HCT116 (cell line): ENCODE measurements around the gene CDH4. TPM values are rescaled to one million over a fixed set of nuclear protein-coding genes. Genes with fewer than 3 reads are reported as not detected.

ENCODE experiments used
- ATAC-seq: fragments of 200-7000 bp; cut with Tn5 transposase; 2 replicates; pipeline ENCODE4 v1.9.1; 2020; ENCODE audit warnings: mild to moderate bottlenecking, moderate library complexity
- BruUV-seq: library from RNA; stranded (reverse); fragments of 400-500 nt; replicated peaks from 2 replicates; lab custom pipeline; 2021; lab: Mats Ljungman, UMichigan
- CTCF ChIA-PET: fragments of 300-600 bp; sonication (Branson Sonifier 250); formaldehyde crosslinking; loops from one replicate; lab custom pipeline; 2021; ENCODE audit warnings: antibody characterized with exemption; lab: Charles Lee
- POLR2A ChIA-PET: fragments of 300-600, 350-600 bp; sonication (Branson Sonifier 250); formaldehyde crosslinking; loops from one replicate; lab custom pipeline; 2021; ENCODE audit warnings: antibody characterized with exemption; lab: Charles Lee
- RAD21 ChIA-PET, 2 experiments: fragments of 300-600 bp; sonication (Branson Sonifier 250); formaldehyde crosslinking; loops; one replicate each; lab custom pipeline; 2023; ENCODE audit warnings: low total read pairs in 2 of 2; ENCODE audit not compliant: uncharacterized antibody in 2 of 2, unreplicated experiment in 2 of 2, low non-redundant PET in 1 of 2; lab: Charles Lee
- DNase-seq: peaks from one replicate; pipeline ENCODE4 v3.0.0-alpha.2; 2010; ENCODE audit warnings: low read depth, low spot score
- H2AFZ ChIP-seq: fragments of 200-600 bp; shearing (Covaris generic), sonication (generic); 2 replicates; pipeline ENCODE4 v1.6.1; 2017; ENCODE audit warnings: low read depth, mixed run types, mixed read lengths, antibody characterized with exemption, low read length; ENCODE audit not compliant: poor library complexity, severe bottlenecking
- H3K27ac ChIP-seq: 2 replicates; pipeline ENCODE4 v1.5.1; 2012; ENCODE audit warnings: low read depth, low read length
- H3K27me3 ChIP-seq: fragments of 200-600 bp; sonication (generic); 2 replicates; pipeline ENCODE4 v1.6.1; 2016; ENCODE audit warnings: mixed run types, low read length, mixed read lengths; ENCODE audit not compliant: insufficient read depth
- H3K36me3 ChIP-seq, 2 experiments: fragments of 200-500 bp in 1 of 2; fragments of 200-600 bp in 1 of 2; sonication (Bioruptor generic) in 1 of 2; sonication (generic) in 1 of 2; 2 replicates each; pipeline versions ENCODE4 v1.5.1 to v1.6.1; 2014 to 2016; ENCODE audit warnings: low read length in 2 of 2, inconsistent platforms in 1 of 2, mixed read lengths in 1 of 2, mixed run types in 1 of 2; ENCODE audit not compliant: insufficient read depth in 2 of 2, control insufficient read depth in 1 of 2
- H3K4me1 ChIP-seq, 2 experiments: fragments of 200-600 bp in 1 of 2; sonication (generic) in 1 of 2; 2 replicates each; pipeline versions ENCODE4 v1.5.1 to v1.6.1; 2012 to 2017; ENCODE audit warnings: low read length in 2 of 2, inconsistent platforms in 1 of 2, mild to moderate bottlenecking in 1 of 2, mixed read lengths in 1 of 2, mixed run types in 1 of 2, moderate library complexity in 1 of 2; ENCODE audit not compliant: insufficient read depth in 2 of 2, control insufficient read depth in 1 of 2
- H3K4me2 ChIP-seq: fragments of 200-600 bp; sonication (generic); 2 replicates; pipeline ENCODE4 v1.6.1; 2017; ENCODE audit warnings: mixed run types, low read length, mixed read lengths
- H3K4me3 ChIP-seq, 2 experiments: fragments of 200-600 bp in 1 of 2; sonication (generic) in 1 of 2; replicated peaks in 1 of 2; 2 replicates each; pipeline ENCODE4 v1.5.1; 2011 to 2016; ENCODE audit warnings: low read length in 2 of 2, control low read depth in 1 of 2, low read depth in 1 of 2, mild to moderate bottlenecking in 1 of 2, mixed read lengths in 1 of 2, mixed run types in 1 of 2
- H3K79me2 ChIP-seq: fragments of 200-600 bp; sonication (generic); 2 replicates; pipeline ENCODE4 v1.6.1; 2017; ENCODE audit warnings: mild to moderate bottlenecking, mixed run types, low read length, moderate library complexity, mixed read lengths; ENCODE audit not compliant: insufficient read depth
- H3K9ac ChIP-seq: fragments of 200-600 bp; sonication (generic); 2 replicates; pipeline ENCODE4 v1.6.1; 2016; ENCODE audit warnings: low read length, mixed read lengths
- H3K9me2 ChIP-seq: fragments of 200-600 bp; sonication (generic), shearing (Covaris generic); 2 replicates; pipeline ENCODE4 v1.6.1; 2017; ENCODE audit warnings: mixed run types, mild to moderate bottlenecking, moderate library complexity; ENCODE audit not compliant: insufficient read depth
- H3K9me3 ChIP-seq, 2 experiments: fragments of 200-500 bp in 1 of 2; fragments of 200-600 bp in 1 of 2; sonication (Bioruptor generic) in 1 of 2; sonication (generic) in 1 of 2; 2 replicates each; pipeline ENCODE4 v1.6.1; 2014 to 2017; ENCODE audit warnings: low read length in 2 of 2, mixed read lengths in 2 of 2, inconsistent platforms in 1 of 2, low read depth in 1 of 2, mild to moderate bottlenecking in 1 of 2, mixed run types in 1 of 2, moderate library complexity in 1 of 2; ENCODE audit not compliant: control insufficient read depth in 1 of 2, insufficient read depth in 1 of 2
- H4K20me1 ChIP-seq: fragments of 200-600 bp; sonication (generic), shearing (Covaris generic); 2 replicates; pipeline ENCODE4 v1.6.1; 2017; ENCODE audit warnings: mixed run types, mild to moderate bottlenecking, moderate library complexity; ENCODE audit not compliant: insufficient read depth
- CBX3 ChIP-seq: IDR thresholded peaks from 2 replicates; pipeline ENCODE4 v1.6.1; 2012; ENCODE audit warnings: low read depth
- ELF1 ChIP-seq: IDR thresholded peaks from 2 replicates; pipeline ENCODE4 v1.6.1; 2012; ENCODE audit warnings: low read depth, borderline replicate concordance
- FOSL1 ChIP-seq: IDR thresholded peaks from 2 replicates; pipeline ENCODE4 v1.6.1; 2012; ENCODE audit warnings: low read depth
- JUND ChIP-seq: IDR thresholded peaks from 2 replicates; pipeline ENCODE4 v1.6.1; 2012
- POLR2A ChIP-seq: IDR thresholded peaks from 2 replicates; pipeline ENCODE4 v1.7.0; 2011; ENCODE audit warnings: borderline replicate concordance; ENCODE audit not compliant: insufficient read depth, insufficient read length; ENCODE audit errors: extremely low read depth
- RAD21 ChIP-seq: IDR thresholded peaks from 2 replicates; pipeline ENCODE4 v1.6.1; 2012; ENCODE audit warnings: low read depth, mild to moderate bottlenecking
- SIN3A ChIP-seq: IDR thresholded peaks from 2 replicates; pipeline ENCODE4 v1.6.1; 2012; ENCODE audit warnings: low read depth
- SRF ChIP-seq: IDR thresholded peaks from 2 replicates; pipeline ENCODE4 v1.6.1; 2012; ENCODE audit warnings: low read depth
- TCF7L2 ChIP-seq: IDR thresholded peaks from 2 replicates; pipeline ENCODE4 v1.7.0; 2011; ENCODE audit warnings: borderline replicate concordance, inconsistent platforms; ENCODE audit not compliant: insufficient read depth, insufficient read length; ENCODE audit errors: extremely low read depth
- ZFX ChIP-seq: fragments of 450-650 bp; IDR thresholded peaks from 2 replicates; pipeline ENCODE4 v1.6.1; 2017
- ZNF274 ChIP-seq: fragments of 200-500 bp; sonication (Bioruptor generic); IDR thresholded peaks from 2 replicates; pipeline ENCODE4 v1.6.1; 2014; ENCODE audit warnings: mild to moderate bottlenecking, low read depth, low read length, inconsistent platforms
- intact Hi-C: fragments of 100-400 bp; cut with micrococcal nuclease; formaldehyde crosslinking; loops from 2 replicates; pipeline ENCODE4 v1.10.0; 2022
- total RNA-seq: library from RNA; stranded (reverse); gene quantifications from one replicate; pipeline ENCODE4 v1.2.1, GENCODE V29; 2021; ENCODE audit not compliant: unreplicated experiment
- TF ChIP-seq, protein P1 (sequence below): IDR thresholded peaks from 2 replicates; pipeline ENCODE4 v1.6.1; 2012
- TF ChIP-seq, protein P2 (sequence below), 3 experiments: fragments of 200-600 bp in 1 of 3; sonication (generic) in 1 of 3; IDR thresholded peaks in 2 of 3; conservative IDR thresholded peaks in 1 of 3; 2 replicates each; pipeline ENCODE4 v1.5.1; 2012 to 2017; ENCODE audit warnings: low read depth in 2 of 3, low read length in 2 of 3, antibody characterized with exemption in 1 of 3, borderline replicate concordance in 1 of 3, control low read depth in 1 of 3, mild to moderate bottlenecking in 1 of 3, mixed read lengths in 1 of 3, mixed run types in 1 of 3, moderate library complexity in 1 of 3; ENCODE audit not compliant: insufficient read depth in 1 of 3
- TF ChIP-seq, protein P3 (sequence below): IDR thresholded peaks from 2 replicates; pipeline ENCODE4 v1.6.1; 2011; ENCODE audit warnings: mild to moderate bottlenecking, low read length, moderate library complexity; ENCODE audit not compliant: insufficient replicate concordance; ENCODE audit errors: extremely low read depth
- TF ChIP-seq, protein P4 (sequence below): IDR thresholded peaks from 2 replicates; pipeline ENCODE4 v1.6.1; 2012; ENCODE audit warnings: low read depth

CDH4 gene
- total RNA-seq, 1 experiment from 2014 or later, result not detected

DNA sequence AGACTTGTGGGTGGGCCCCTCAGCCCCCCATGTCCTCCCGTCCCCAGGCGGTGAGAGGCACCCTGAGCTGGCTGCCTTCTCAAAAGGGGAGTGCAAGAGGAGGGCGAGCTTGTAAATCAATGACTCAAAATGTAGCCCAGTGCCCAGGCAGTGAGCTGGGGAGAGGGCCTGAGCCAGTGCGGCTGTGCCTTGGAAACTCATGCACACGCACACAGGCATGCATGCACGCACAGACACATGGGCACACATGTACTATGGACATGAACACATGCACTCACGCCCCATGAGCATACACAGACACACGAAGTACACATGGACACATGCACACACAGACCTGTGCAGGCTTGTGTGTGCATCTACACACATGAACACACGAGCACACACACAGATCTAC is 680.1 kb downstream of the CDH4 start:
- DNase-seq, result no peak
- RAD21 ChIA-PET, result no interaction called here
- no peaks in the 10 kb centered on the region for H4K20me1 ChIP-seq
- intact Hi-C loops, result no loop called here
- TF ChIP-seq ZNF274, result no peak
- TF ChIP-seq, protein P1, sequence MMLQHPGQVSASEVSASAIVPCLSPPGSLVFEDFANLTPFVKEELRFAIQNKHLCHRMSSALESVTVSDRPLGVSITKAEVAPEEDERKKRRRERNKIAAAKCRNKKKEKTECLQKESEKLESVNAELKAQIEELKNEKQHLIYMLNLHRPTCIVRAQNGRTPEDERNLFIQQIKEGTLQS, result no peak
- TF ChIP-seq FOSL1, result no peak
- no peak for TF ChIP-seq SRF
- no peak for TF ChIP-seq RAD21
- TF ChIP-seq, protein P2, sequence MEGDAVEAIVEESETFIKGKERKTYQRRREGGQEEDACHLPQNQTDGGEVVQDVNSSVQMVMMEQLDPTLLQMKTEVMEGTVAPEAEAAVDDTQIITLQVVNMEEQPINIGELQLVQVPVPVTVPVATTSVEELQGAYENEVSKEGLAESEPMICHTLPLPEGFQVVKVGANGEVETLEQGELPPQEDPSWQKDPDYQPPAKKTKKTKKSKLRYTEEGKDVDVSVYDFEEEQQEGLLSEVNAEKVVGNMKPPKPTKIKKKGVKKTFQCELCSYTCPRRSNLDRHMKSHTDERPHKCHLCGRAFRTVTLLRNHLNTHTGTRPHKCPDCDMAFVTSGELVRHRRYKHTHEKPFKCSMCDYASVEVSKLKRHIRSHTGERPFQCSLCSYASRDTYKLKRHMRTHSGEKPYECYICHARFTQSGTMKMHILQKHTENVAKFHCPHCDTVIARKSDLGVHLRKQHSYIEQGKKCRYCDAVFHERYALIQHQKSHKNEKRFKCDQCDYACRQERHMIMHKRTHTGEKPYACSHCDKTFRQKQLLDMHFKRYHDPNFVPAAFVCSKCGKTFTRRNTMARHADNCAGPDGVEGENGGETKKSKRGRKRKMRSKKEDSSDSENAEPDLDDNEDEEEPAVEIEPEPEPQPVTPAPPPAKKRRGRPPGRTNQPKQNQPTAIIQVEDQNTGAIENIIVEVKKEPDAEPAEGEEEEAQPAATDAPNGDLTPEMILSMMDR (IDR thresholded peaks at IDR 0.05 in 2 of 3, conservative IDR thresholded peaks at IDR 0.05 in 1 of 3; ENCODE audit: borderline replicate concordance in 1 of 3, insufficient read depth in 1 of 3, low read depth in 2 of 3, low read length in 2 of 3), result no peak
- TF ChIP-seq CBX3, result no peak
- no peak for TF ChIP-seq TCF7L2
- TF ChIP-seq, protein P3, sequence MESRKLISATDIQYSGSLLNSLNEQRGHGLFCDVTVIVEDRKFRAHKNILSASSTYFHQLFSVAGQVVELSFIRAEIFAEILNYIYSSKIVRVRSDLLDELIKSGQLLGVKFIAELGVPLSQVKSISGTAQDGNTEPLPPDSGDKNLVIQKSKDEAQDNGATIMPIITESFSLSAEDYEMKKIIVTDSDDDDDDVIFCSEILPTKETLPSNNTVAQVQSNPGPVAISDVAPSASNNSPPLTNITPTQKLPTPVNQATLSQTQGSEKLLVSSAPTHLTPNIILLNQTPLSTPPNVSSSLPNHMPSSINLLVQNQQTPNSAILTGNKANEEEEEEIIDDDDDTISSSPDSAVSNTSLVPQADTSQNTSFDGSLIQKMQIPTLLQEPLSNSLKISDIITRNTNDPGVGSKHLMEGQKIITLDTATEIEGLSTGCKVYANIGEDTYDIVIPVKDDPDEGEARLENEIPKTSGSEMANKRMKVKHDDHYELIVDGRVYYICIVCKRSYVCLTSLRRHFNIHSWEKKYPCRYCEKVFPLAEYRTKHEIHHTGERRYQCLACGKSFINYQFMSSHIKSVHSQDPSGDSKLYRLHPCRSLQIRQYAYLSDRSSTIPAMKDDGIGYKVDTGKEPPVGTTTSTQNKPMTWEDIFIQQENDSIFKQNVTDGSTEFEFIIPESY, result no peak
- TF ChIP-seq JUND, result no peak
- TF ChIP-seq, protein P4, sequence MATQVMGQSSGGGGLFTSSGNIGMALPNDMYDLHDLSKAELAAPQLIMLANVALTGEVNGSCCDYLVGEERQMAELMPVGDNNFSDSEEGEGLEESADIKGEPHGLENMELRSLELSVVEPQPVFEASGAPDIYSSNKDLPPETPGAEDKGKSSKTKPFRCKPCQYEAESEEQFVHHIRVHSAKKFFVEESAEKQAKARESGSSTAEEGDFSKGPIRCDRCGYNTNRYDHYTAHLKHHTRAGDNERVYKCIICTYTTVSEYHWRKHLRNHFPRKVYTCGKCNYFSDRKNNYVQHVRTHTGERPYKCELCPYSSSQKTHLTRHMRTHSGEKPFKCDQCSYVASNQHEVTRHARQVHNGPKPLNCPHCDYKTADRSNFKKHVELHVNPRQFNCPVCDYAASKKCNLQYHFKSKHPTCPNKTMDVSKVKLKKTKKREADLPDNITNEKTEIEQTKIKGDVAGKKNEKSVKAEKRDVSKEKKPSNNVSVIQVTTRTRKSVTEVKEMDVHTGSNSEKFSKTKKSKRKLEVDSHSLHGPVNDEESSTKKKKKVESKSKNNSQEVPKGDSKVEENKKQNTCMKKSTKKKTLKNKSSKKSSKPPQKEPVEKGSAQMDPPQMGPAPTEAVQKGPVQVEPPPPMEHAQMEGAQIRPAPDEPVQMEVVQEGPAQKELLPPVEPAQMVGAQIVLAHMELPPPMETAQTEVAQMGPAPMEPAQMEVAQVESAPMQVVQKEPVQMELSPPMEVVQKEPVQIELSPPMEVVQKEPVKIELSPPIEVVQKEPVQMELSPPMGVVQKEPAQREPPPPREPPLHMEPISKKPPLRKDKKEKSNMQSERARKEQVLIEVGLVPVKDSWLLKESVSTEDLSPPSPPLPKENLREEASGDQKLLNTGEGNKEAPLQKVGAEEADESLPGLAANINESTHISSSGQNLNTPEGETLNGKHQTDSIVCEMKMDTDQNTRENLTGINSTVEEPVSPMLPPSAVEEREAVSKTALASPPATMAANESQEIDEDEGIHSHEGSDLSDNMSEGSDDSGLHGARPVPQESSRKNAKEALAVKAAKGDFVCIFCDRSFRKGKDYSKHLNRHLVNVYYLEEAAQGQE, result no peak
- TF ChIP-seq ELF1, result no peak
- TF ChIP-seq ZFX, result no peak
- TF ChIP-seq SIN3A, result no peak
- TF ChIP-seq POLR2A, result no peak
- TF ChIP-seq, all 23 proteins: peak for 0
- no TSS peak for BruUV-seq
- Histone ChIP-seq H3K27me3 (no peaks in the 10 kb centered on the region), H3K9me2 (no peaks in the 10 kb centered on the region), H3K36me3 (no peaks in the 10 kb centered on the region), H3K4me3 (no peak overlapping the region), H3K9ac (no peak overlapping the region), H3K27ac (no peak overlapping the region), H3K9me3 (no peaks in the 10 kb centered on the region), H3K4me1 (no peaks in the 10 kb centered on the region), H2AFZ (no peak overlapping the region), H3K79me2 (no peaks in the 10 kb centered on the region), H3K4me2 (no peak overlapping the region)
- CTCF ChIA-PET, result no interaction called here
- POLR2A ChIA-PET, result no interaction called here
- no peak for ATAC-seq
